AG09319 (cell line): Measurements from ENCODE around the gene COL6A1.

Experiments used
- DNase-seq: peaks from one replicate; pipeline ENCODE4 v3.0.0-alpha.2; 2010; ENCODE audit warnings: low read depth; ENCODE audit errors: extremely low read depth
- TF ChIP-seq, protein P1 (sequence below): IDR thresholded peaks from 2 replicates; pipeline ENCODE4 v1.5.1; 2011; ENCODE audit warnings: low read depth, mild to moderate bottlenecking, inconsistent platforms, low read length, moderate library complexity

The COL6A1 gene

DNA sequence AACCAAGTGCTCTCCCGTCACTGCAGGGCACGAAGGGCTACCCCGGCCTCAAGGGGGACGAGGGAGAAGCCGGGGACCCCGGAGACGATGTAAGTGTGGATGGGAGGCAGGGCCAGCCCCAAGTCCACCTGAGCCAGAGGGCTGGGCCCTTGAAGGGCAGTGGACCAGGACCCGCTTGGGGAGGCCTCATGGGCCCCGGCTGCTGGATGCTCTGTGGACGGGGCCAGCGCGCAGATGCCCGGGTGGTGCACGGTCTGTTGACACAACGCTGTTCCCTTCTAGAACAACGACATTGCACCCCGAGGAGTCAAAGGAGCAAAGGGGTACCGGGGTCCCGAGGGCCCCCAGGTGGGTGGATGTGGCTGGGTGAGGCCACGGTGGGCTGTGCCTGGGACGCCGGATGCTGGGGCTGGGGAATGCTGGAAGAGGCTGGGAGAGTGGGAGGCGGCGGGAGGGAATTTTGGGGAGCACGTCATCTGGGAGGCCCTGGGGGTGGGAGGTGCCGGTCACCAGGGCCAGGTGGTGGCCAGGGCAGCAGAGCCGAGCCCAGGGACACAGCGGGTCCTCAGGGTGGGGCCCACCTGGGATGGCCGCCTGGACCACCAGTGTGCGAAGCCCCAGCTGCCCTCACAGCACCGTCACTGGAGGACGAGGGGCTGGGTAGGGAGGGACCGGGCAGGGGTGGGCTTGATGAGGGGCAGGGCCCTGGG is 17.5 kb downstream of the COL6A1 start:
- TF ChIP-seq, protein P1, sequence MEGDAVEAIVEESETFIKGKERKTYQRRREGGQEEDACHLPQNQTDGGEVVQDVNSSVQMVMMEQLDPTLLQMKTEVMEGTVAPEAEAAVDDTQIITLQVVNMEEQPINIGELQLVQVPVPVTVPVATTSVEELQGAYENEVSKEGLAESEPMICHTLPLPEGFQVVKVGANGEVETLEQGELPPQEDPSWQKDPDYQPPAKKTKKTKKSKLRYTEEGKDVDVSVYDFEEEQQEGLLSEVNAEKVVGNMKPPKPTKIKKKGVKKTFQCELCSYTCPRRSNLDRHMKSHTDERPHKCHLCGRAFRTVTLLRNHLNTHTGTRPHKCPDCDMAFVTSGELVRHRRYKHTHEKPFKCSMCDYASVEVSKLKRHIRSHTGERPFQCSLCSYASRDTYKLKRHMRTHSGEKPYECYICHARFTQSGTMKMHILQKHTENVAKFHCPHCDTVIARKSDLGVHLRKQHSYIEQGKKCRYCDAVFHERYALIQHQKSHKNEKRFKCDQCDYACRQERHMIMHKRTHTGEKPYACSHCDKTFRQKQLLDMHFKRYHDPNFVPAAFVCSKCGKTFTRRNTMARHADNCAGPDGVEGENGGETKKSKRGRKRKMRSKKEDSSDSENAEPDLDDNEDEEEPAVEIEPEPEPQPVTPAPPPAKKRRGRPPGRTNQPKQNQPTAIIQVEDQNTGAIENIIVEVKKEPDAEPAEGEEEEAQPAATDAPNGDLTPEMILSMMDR, result no peak
- DNase-seq, result no peak

DNA sequence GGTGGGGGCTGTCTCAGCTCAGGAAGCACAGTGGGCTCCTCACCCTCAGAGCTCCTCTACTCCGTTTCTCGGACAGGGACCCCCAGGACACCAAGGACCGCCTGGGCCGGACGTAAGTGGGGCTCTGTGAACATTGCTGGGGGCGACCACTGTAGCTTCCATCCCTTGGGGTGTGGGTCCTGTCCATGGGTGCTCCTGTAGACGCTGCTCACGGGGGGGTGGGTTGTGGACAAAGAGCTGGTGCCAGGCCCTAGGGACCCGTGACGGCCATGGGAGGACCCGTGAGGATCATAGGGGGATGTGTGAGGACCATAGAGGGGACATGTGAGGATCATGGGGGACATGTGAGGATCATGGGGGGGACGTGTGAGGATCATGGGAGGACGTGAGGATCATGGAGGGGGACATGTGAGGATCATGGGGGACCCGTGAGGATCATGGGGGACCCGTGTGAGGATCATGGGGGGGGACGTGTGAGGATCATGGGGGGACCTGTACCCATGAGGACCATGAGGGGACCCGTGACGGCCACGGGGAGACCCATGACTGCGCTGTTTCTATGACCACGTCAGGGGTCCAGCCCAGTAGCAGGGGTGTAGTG is 18.1 kb downstream of the COL6A1 start:
- DNase-seq, result no peak
- TF ChIP-seq, protein P1, result no peak

DNA sequence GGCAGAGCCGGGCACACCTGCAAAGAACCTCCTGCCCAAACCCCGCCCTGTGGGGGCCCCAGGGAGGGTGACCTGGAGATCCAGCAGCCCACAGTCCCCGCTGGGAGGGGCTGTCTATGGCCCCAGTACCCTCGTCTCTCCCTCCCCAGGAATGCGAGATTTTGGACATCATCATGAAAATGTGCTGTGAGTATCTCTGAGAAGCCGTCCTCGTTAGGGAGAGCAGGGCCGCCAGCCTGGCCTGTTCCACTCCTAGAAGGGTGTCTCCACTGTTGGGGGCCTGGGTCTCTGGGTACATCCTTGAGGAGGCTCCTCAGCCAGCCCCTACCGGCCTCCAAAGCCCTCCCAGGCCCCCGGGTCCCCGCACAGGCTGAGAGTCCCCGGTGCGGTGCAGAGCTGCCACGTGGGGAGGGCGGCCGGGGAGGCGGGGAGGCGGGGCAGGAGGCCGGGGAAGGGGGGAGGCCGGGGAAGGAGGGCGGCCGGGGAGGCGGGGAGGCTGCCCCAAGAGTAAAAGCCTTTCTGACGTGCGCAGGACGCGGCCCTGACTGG is 18.7 kb downstream of the COL6A1 start:
- no peak for DNase-seq
- TF ChIP-seq, protein P1, result no peak

DNA sequence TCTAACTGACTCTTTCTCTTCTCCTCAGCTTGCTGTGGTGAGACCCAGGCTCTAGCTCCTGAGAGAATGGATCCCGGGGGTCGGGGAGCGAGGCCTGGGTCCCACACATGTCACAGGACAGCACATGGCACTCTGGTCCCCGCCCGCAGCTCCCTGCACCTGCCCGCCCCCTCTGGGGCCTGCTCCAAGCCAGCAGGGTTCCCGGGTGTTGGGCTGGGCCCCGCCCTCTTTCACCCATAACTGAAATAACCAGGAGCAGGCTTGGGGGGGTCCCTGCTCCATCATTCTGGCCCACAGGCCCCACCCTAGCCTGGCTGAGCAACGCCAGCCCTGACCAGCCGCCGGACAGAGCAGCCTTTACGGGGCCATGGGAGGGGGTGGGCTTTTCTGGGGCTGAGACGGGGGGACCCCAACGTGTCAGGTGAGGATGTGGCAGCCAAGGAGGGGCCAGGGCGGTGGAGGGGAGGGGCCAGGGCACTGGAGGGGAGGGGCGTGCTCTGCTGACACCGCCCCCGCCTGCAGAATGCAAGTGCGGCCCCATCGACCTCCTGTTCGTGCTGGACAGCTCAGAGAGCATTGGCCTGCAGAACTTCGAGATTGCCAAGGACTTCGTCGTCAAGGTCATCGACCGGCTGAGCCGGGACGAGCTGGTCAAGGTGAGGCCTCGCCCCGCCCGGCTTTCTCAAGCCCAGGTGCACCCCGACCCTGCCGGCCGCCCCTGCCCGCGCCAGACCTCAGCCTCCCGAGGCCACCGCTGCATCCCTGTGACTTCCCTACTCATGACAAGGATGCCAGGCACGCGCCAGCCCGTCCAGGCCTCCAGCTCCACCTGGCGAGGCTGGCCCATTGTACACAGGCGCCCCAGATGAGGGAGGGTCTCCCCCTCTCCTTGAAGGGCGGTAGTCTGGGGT is 19.4 kb downstream of the COL6A1 start:
- no peak for DNase-seq
- TF ChIP-seq, protein P1, result no peak

DNA sequence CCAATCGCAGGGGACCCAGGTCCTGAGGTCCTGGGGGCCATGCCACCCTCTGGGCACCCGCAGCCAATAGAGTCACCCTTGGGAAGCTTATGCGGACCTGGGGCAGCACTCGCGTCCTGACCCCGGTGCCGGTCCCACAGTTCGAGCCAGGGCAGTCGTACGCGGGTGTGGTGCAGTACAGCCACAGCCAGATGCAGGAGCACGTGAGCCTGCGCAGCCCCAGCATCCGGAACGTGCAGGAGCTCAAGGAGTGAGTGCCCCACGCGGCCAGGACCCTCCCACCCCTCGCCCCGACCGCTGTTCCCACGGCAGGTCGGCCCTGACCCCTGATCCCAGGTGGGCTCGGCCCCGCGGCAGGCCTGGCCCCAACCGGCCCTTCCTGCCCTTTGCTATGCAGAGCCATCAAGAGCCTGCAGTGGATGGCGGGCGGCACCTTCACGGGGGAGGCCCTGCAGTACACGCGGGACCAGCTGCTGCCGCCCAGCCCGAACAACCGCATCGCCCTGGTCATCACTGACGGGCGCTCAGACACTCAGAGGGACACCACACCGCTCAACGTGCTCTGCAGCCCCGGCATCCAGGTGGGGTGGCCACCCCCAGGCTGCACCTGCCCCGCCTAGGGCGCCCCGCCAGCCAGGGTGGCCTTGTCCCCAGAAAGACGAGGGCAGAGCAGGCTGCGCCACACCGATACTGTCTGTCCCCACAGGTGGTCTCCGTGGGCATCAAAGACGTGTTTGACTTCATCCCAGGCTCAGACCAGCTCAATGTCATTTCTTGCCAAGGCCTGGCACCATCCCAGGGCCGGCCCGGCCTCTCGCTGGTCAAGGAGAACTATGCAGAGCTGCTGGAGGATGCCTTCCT is 20.5 kb downstream of the COL6A1 start:
- TF ChIP-seq, protein P1, result no peak
- no peak for DNase-seq

DNA sequence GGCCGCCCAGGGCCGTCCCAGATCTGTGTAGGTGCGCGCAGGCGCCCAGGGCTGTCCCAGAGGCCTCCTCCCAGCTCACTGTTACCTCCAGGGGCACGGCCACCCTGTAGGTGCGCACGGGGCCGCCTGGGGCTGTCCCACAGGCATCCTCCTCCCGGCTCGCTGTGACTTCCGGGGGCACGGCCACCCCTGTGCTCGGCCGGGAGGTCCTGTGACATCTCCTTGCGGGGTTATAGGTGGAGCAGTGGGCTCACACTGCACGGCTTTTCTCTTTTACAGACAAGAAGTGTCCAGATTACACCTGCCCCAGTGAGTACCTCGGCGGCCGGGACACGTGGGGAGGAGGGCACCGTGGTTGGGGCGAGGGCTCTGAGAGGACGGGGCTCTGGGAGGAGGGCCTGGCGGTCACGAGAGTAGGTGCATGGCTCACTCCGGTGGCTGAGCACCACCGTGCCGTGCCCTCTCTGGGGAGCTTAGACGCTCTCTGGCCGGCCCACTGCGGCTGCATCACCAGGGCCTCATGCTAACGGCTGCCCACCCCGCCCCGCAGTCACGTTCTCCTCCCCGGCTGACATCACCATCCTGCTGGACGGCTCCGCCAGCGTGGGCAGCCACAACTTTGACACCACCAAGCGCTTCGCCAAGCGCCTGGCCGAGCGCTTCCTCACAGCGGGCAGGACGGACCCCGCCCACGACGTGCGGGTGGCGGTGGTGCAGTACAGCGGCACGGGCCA is 21.4 kb downstream of the COL6A1 start:
- TF ChIP-seq, protein P1, result no peak
- DNase-seq, result no peak
